HepG2 (cell line): ENCODE data around the gene HNRNPA1. TPM values are rescaled to one million over a fixed set of nuclear protein-coding genes. Genes with fewer than 3 reads are reported as not detected.
A peak's percentile ranks its signal among the peaks of the same experiment; 100 is the strongest.

ENCODE experiments used
- ATAC-seq: fragments of 200-7000 bp; cut with Tn5 transposase; 3 replicates; pipeline ENCODE4 v1.9.1; 2020; ENCODE audit warnings: mild to moderate bottlenecking, moderate library complexity
- BruUV-seq: library from RNA; stranded (reverse); fragments of 400-500 nt; replicated peaks from 2 replicates; lab custom pipeline; 2021; lab: Mats Ljungman, UMichigan
- CTCF ChIA-PET: fragments of 300-600 bp; formaldehyde crosslinking; extraction: SDS; loops from one replicate; lab custom pipeline; 2021; ENCODE audit warnings: low total read pairs, inconsistent platforms, low intra/inter-chr PET ratio; lab: Yijun Ruan, JAX
- POLR2A ChIA-PET: fragments of 350-600 bp; sonication (Branson Sonifier 250); formaldehyde crosslinking; loops from one replicate; lab custom pipeline; 2020; ENCODE audit warnings: antibody characterized with exemption, inconsistent platforms; lab: Yijun Ruan, JAX
- DNase-seq: peaks from one replicate; pipeline ENCODE4 v3.0.0-alpha.2; 2015; ENCODE audit warnings: low spot score
- FAIRE-seq: peaks from 3 replicates; lab custom pipeline; 2011; peaks lifted over from hg19 to GRCh38; lab: Jason Lieb, UNC
- H2AFZ ChIP-seq: one replicate; pipeline ENCODE4 v1.6.1; 2011; ENCODE audit warnings: low read length, inconsistent platforms
- H3K27ac ChIP-seq: fragments of 300-600 bp; 3 replicates; pipeline ENCODE4 v1.8.0; 2011; ENCODE audit warnings: mixed run types, mild to moderate bottlenecking, mixed read lengths, low read length, inconsistent platforms; ENCODE audit not compliant: insufficient read depth; ENCODE audit errors: extremely low read length
- H3K27me3 ChIP-seq, 2 experiments: fragments of 200-600 bp in 1 of 2; 2 replicates in 1 of 2; 3 replicates in 1 of 2; pipeline versions ENCODE4 v1.6.0 to v1.8.0; 2011; ENCODE audit warnings: low read length in 2 of 2, mild to moderate bottlenecking in 2 of 2, moderate library complexity in 2 of 2, inconsistent platforms in 1 of 2; ENCODE audit not compliant: insufficient read depth in 2 of 2, control insufficient read depth in 1 of 2
- H3K36me3 ChIP-seq, 2 experiments: fragments of 200-600 bp in 1 of 2; replicated peaks in 1 of 2; 2 replicates in 1 of 2; 3 replicates in 1 of 2; pipeline versions ENCODE4 v1.5.1 to v1.8.0; 2011; ENCODE audit warnings: low read length in 2 of 2, inconsistent platforms in 1 of 2; ENCODE audit not compliant: insufficient read depth in 2 of 2, control insufficient read depth in 1 of 2
- H3K4me1 ChIP-seq: 2 replicates; pipeline ENCODE4 v1.5.1; 2012; ENCODE audit warnings: low read length, inconsistent platforms; ENCODE audit not compliant: insufficient read depth
- H3K4me2 ChIP-seq: 2 replicates; pipeline ENCODE4 v1.6.0; 2011; ENCODE audit warnings: low read depth, low read length, inconsistent platforms
- H3K4me3 ChIP-seq, 3 experiments: fragments of 200-600 bp in 1 of 3; sonication (generic), shearing (Covaris generic) in 1 of 3; replicated peaks in 1 of 3; 2 replicates each; pipeline ENCODE4 v1.5.1; 2011 to 2016; ENCODE audit warnings: low read length in 3 of 3, inconsistent platforms in 2 of 3, low read depth in 2 of 3, mild to moderate bottlenecking in 2 of 3, control low read depth in 1 of 3, mixed read lengths in 1 of 3; ENCODE audit not compliant: insufficient read depth in 1 of 3
- H3K79me2 ChIP-seq: one replicate; pipeline ENCODE4 v1.6.1; 2011; ENCODE audit warnings: low read length, inconsistent platforms; ENCODE audit not compliant: insufficient read depth
- H3K9ac ChIP-seq: 2 replicates; pipeline ENCODE4 v1.6.0; 2011; ENCODE audit warnings: mild to moderate bottlenecking, low read depth, low read length, inconsistent platforms; ENCODE audit not compliant: insufficient read depth
- H3K9me3 ChIP-seq: 2 replicates; pipeline ENCODE4 v1.5.1; 2012; ENCODE audit warnings: mild to moderate bottlenecking, low read length
- H4K20me1 ChIP-seq: 2 replicates; pipeline ENCODE4 v1.6.0; 2011; ENCODE audit warnings: inconsistent platforms, mild to moderate bottlenecking, low read length, moderate library complexity; ENCODE audit not compliant: insufficient read depth
- HNRNPH1 ChIP-seq: fragments of 200-400 bp; formaldehyde crosslinking; optimal IDR thresholded peaks from 2 replicates; pipeline ENCODE3; 2017; ENCODE audit warnings: mild to moderate bottlenecking, low read depth, low read length
- IRF2 ChIP-seq: IDR thresholded peaks from 2 replicates; pipeline ENCODE4 v1.6.1; 2018; ENCODE audit warnings: missing genetic modification reagents, missing compliant biosample characterization
- KMT2B ChIP-seq: IDR thresholded peaks from 2 replicates; pipeline ENCODE4 v1.6.1; 2016; ENCODE audit warnings: missing genetic modification reagents, missing compliant biosample characterization
- TARDBP ChIP-seq: sonication (generic); formaldehyde crosslinking; IDR thresholded peaks from 2 replicates; pipeline ENCODE4 v1.8.0; 2022; ENCODE audit warnings: mild to moderate bottlenecking, missing genetic modification reagents
- ZNF205 ChIP-seq: IDR thresholded peaks from 2 replicates; pipeline ENCODE4 v1.6.1; 2018; ENCODE audit warnings: missing biosample characterization, missing genetic modification reagents
- ZNF280B ChIP-seq: sonication (generic); formaldehyde crosslinking; IDR thresholded peaks from 2 replicates; pipeline ENCODE4 v1.5.0; 2020; ENCODE audit warnings: missing genetic modification reagents, mild to moderate bottlenecking, borderline replicate concordance
- ZNF574 ChIP-seq: sonication (generic); formaldehyde crosslinking; IDR thresholded peaks from 2 replicates; pipeline ENCODE4 v1.4.0; 2020; ENCODE audit warnings: missing genetic modification reagents
- ZNF652 ChIP-seq: IDR thresholded peaks from 2 replicates; pipeline ENCODE4 v1.6.1; 2016; ENCODE audit warnings: low read depth, borderline replicate concordance
- ZNF841 ChIP-seq: sonication (generic); formaldehyde crosslinking; IDR thresholded peaks from 2 replicates; pipeline ENCODE4 v1.8.1; 2023; ENCODE audit warnings: missing genetic modification reagents, borderline replicate concordance
- in situ Hi-C: cut with HindIII; loops from 2 replicates; pipeline ENCODE4 v1.10.0; 2017; ENCODE audit warnings: low pct_unique_long_range_greater_than_20kb; ENCODE audit not compliant: extremely low pct_ligation_motif_present
- intact Hi-C: fragments of 100-400 bp; cut with micrococcal nuclease; formaldehyde crosslinking; loops from one replicate; pipeline ENCODE4 v1.10.0; 2022; ENCODE audit not compliant: unreplicated experiment
- polyA plus RNA-seq, 8 experiments: library from polyadenylated mRNA; depleted of rRNA in 3 of 8; stranded (reverse) in 7 of 8; unstranded in 1 of 8; fragments of >200 nt; fragmentation: Illumina TruSeq in 4 of 8; extraction: Trizol in 4 of 8; gene quantifications; 2 replicates each; pipeline versions ENCODE4 v1.2.1 to v1.2.3, GENCODE V29; 2011 to 2016; ENCODE audit warnings: low read depth in 4 of 8, missing spikeins in 1 of 8, mixed read lengths in 1 of 8; ENCODE audit not compliant: insufficient read depth in 1 of 8
- total RNA-seq, 5 experiments: library from RNA; depleted of rRNA; stranded (reverse); fragments of >200 nt; fragmentation: Illumina TruSeq; extraction: Trizol; gene quantifications; 2 replicates each; pipeline ENCODE4 v1.2.3, GENCODE V29; 2016; ENCODE audit warnings: low read depth in 1 of 5
- TF ChIP-seq, protein P1 (sequence below): sonication (generic); formaldehyde crosslinking; conservative IDR thresholded peaks from 2 replicates; pipeline ENCODE4 v1.4.0; 2020; ENCODE audit warnings: missing genetic modification reagents
- TF ChIP-seq, protein P2 (sequence below): sonication (generic); formaldehyde crosslinking; IDR thresholded peaks from 2 replicates; pipeline ENCODE4 v1.5.0; 2020; ENCODE audit warnings: mild to moderate bottlenecking, missing genetic modification reagents
- TF ChIP-seq, protein P3 (sequence below): sonication (generic); formaldehyde crosslinking; IDR thresholded peaks from 2 replicates; pipeline ENCODE4 v1.4.0; 2020; ENCODE audit warnings: missing genetic modification reagents
- TF ChIP-seq, protein P4 (sequence below): sonication (generic); formaldehyde crosslinking; IDR thresholded peaks from 2 replicates; pipeline ENCODE4 v1.5.1; 2020; ENCODE audit warnings: mild to moderate bottlenecking, moderate library complexity, missing genetic modification reagents

The HNRNPA1 gene
- total and polyA plus RNA-seq, 2 of the 13 experiments (the other 11 are each of a cell fraction or from before 2014, with no cell fraction given) = 535 to 1,820 TPM

DNA sequence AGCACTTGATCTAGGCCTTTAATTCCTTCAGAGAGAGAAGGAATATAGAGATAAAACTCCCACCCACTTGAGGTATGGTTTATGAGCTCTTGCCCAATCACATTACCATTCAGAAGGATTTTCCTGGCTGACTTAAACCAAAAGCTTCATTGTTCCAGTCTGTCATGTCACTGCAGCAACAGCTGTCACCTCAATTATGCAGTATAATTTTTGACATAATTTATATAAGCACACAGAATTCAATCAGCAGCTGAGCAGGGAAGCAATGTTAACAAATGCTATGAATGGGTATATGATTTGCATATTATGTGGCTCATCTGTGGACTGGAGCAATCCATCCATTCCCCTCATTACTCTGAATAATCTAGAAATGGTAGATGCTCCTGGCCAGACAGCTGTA, 40.9 kb upstream of the HNRNPA1 start:
- ChIA-PET CTCF (no interaction called here), POLR2A (no interaction called here)
- Histone ChIP-seq H3K79me2 (no peaks in the 10 kb centered on the region), H3K36me3 (peaks cover 4 to 10% of the 10 kb centered on the region in 2 experiments), H3K9me3 (no peaks in the 10 kb centered on the region), H3K4me3 (no peak overlapping the region), H3K27ac (no peak overlapping the region), H3K4me2 (no peak overlapping the region), H2AFZ (no peak overlapping the region), H3K27me3 (no peaks in the 10 kb centered on the region), H4K20me1 (no peaks in the 10 kb centered on the region), H3K9ac (no peak overlapping the region), H3K4me1 (no peaks in the 10 kb centered on the region)
- intact Hi-C loops = loop anchor here (5.0 kb wide), 1 partner anchor 128 kb away; no protein-coding TSS in a partner anchor
- ATAC-seq (no peak), DNase-seq (no peak), FAIRE-seq (no peak)
- BruUV-seq = TSS peak; percentile 10
- in situ Hi-C loops = no loop called here
- no peak for TF ChIP-seq ZNF205 (CRISPR knock-in tag)
- TF ChIP-seq, protein P1, sequence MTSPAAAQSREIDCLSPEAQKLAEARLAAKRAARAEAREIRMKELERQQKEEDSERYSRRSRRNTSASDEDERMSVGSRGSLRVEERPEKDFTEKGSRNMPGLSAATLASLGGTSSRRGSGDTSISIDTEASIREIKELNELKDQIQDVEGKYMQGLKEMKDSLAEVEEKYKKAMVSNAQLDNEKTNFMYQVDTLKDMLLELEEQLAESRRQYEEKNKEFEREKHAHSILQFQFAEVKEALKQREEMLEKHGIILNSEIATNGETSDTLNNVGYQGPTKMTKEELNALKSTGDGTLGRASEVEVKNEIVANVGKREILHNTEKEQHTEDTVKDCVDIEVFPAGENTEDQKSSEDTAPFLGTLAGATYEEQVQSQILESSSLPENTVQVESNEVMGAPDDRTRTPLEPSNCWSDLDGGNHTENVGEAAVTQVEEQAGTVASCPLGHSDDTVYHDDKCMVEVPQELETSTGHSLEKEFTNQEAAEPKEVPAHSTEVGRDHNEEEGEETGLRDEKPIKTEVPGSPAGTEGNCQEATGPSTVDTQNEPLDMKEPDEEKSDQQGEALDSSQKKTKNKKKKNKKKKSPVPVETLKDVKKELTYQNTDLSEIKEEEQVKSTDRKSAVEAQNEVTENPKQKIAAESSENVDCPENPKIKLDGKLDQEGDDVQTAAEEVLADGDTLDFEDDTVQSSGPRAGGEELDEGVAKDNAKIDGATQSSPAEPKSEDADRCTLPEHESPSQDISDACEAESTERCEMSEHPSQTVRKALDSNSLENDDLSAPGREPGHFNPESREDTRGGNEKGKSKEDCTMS (CRISPR knock-in tag) = no peak
- TF ChIP-seq, protein P2, sequence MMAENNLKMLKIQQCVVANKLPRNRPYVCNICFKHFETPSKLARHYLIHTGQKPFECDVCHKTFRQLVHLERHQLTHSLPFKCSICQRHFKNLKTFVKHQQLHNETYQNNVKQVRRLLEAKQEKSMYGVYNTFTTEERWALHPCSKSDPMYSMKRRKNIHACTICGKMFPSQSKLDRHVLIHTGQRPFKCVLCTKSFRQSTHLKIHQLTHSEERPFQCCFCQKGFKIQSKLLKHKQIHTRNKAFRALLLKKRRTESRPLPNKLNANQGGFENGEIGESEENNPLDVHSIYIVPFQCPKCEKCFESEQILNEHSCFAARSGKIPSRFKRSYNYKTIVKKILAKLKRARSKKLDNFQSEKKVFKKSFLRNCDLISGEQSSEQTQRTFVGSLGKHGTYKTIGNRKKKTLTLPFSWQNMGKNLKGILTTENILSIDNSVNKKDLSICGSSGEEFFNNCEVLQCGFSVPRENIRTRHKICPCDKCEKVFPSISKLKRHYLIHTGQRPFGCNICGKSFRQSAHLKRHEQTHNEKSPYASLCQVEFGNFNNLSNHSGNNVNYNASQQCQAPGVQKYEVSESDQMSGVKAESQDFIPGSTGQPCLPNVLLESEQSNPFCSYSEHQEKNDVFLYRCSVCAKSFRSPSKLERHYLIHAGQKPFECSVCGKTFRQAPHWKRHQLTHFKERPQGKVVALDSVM (CRISPR knock-in tag) = no peak
- TF ChIP-seq, protein P3, sequence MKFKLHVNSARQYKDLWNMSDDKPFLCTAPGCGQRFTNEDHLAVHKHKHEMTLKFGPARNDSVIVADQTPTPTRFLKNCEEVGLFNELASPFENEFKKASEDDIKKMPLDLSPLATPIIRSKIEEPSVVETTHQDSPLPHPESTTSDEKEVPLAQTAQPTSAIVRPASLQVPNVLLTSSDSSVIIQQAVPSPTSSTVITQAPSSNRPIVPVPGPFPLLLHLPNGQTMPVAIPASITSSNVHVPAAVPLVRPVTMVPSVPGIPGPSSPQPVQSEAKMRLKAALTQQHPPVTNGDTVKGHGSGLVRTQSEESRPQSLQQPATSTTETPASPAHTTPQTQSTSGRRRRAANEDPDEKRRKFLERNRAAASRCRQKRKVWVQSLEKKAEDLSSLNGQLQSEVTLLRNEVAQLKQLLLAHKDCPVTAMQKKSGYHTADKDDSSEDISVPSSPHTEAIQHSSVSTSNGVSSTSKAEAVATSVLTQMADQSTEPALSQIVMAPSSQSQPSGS = no peak
- no peak for TF ChIP-seq HNRNPH1
- TF ChIP-seq IRF2 (CRISPR knock-in tag) = no peak
- TF ChIP-seq, protein P4, sequence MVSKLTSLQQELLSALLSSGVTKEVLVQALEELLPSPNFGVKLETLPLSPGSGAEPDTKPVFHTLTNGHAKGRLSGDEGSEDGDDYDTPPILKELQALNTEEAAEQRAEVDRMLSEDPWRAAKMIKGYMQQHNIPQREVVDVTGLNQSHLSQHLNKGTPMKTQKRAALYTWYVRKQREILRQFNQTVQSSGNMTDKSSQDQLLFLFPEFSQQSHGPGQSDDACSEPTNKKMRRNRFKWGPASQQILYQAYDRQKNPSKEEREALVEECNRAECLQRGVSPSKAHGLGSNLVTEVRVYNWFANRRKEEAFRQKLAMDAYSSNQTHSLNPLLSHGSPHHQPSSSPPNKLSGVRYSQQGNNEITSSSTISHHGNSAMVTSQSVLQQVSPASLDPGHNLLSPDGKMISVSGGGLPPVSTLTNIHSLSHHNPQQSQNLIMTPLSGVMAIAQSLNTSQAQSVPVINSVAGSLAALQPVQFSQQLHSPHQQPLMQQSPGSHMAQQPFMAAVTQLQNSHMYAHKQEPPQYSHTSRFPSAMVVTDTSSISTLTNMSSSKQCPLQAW (CRISPR knock-in tag) = no peak
- TF ChIP-seq ZNF574 (CRISPR knock-in tag) = no peak
- TF ChIP-seq TARDBP = no peak
- TF ChIP-seq ZNF841 = no peak
- TF ChIP-seq ZNF280B = no peak
- no peak for TF ChIP-seq KMT2B (CRISPR knock-in tag)
- no peak for TF ChIP-seq ZNF652
